Measurements from ENCODE around the gene LIPE.

The LIPE gene

GRCh38 chr19:42370626-42371175 is 56.5 kb downstream of the LIPE start:
- H3K27me3 Mint-ChIP-seq, result no peaks in the 10 kb centered on the region
- H3K4me1 Mint-ChIP-seq, result no peaks in the 10 kb centered on the region
- CTCF ChIA-PET, result no interaction called here
- no peaks in the 10 kb centered on the region for H3K9me3 Mint-ChIP-seq
- H3K27ac Mint-ChIP-seq, result no peak overlapping the region
- no peak for DNase-seq
- H3K36me3 Mint-ChIP-seq, result no peaks in the 10 kb centered on the region
- H3K4me3 Mint-ChIP-seq, result no peak overlapping the region

GRCh38 chr19:42370068-42370520 is 57.1 kb downstream of the LIPE start:
- no peak overlapping the region for H3K27ac Mint-ChIP-seq
- no peaks in the 10 kb centered on the region for H3K36me3 Mint-ChIP-seq
- H3K4me1 Mint-ChIP-seq, result no peaks in the 10 kb centered on the region
- no peak overlapping the region for H3K4me3 Mint-ChIP-seq
- DNase-seq, result no peak
- CTCF ChIA-PET, result no interaction called here
- peaks cover 2% of the 10 kb centered on the region for H3K27me3 Mint-ChIP-seq
- no peaks in the 10 kb centered on the region for H3K9me3 Mint-ChIP-seq

DNA sequence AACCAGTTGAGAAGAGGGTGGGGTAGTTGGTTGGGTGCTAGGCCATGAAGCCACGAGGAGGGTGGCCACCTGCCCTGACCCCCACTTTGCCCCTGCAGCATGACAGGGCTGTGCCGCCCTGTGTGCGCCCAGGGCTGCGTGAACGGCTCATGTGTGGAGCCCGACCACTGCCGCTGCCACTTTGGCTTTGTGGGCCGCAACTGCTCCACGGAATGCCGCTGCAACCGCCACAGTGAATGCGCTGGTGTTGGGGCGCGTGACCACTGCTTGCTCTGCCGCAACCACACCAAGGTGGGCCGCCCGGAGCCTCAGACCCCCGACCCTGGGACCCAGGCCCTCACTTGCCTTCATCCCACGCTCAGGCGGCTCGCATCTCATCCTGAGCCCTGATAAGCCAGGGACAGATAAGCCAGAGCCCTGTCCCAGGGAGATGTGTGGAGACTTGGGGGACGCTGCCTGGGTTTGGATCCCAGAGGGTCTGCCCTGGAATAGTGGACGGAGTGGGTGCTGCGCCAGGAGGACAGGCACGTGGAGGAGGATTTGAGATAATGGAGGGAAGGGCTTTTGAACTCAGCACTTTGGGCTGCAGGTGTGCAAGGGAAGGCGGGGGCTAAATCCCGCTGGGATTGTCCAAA is 57.6 kb downstream of the LIPE start:
- CTCF ChIA-PET, result no interaction called here
- no peaks in the 10 kb centered on the region for H3K4me1 Mint-ChIP-seq
- no peaks in the 10 kb centered on the region for H3K36me3 Mint-ChIP-seq
- peaks cover 1% of the 10 kb centered on the region for H3K9me3 Mint-ChIP-seq
- no peak overlapping the region for H3K27ac Mint-ChIP-seq
- no peak for DNase-seq
- peaks cover 4% of the 10 kb centered on the region for H3K27me3 Mint-ChIP-seq
- no peak overlapping the region for H3K4me3 Mint-ChIP-seq

- Mint-ChIP-seq H3K4me1 (no peaks in the 10 kb centered on the region), H3K9me3 (peaks cover 9% of the 10 kb centered on the region), H3K27ac (no peak overlapping the region), H3K4me3 (no peak overlapping the region), H3K27me3 (peaks cover 4% of the 10 kb centered on the region), H3K36me3 (peaks cover 2% of the 10 kb centered on the region)
- no peak for DNase-seq
- CTCF ChIA-PET, result no interaction called here
These were observed 58.4 kb downstream of the LIPE start for GRCh38 chr19:42368765-42369164.

- Mint-ChIP-seq H3K9me3 (peaks cover 12% of the 10 kb centered on the region), H3K36me3 (peaks cover 2% of the 10 kb centered on the region), H3K4me3 (no peak overlapping the region), H3K27me3 (peaks cover 4% of the 10 kb centered on the region), H3K27ac (no peak overlapping the region), H3K4me1 (no peaks in the 10 kb centered on the region)
- no peak for DNase-seq
- CTCF ChIA-PET, result no interaction called here
These were observed 58.8 kb downstream of the LIPE start for GRCh38 chr19:42368360-42368759.

- Mint-ChIP-seq H3K36me3 (peaks cover 2% of the 10 kb centered on the region), H3K27ac (no peak overlapping the region)
- no peak for DNase-seq
These were observed 59.3 kb downstream of the LIPE start for GRCh38 chr19:42367929-42368328.

GRCh38 chr19:42366673-42367072 is 60.5 kb downstream of the LIPE start:
- Mint-ChIP-seq H3K4me1 (no peaks in the 10 kb centered on the region), H3K9me3 (peaks cover 12% of the 10 kb centered on the region), H3K4me3 (no peak overlapping the region), H3K27ac (no peak overlapping the region), H3K27me3 (peaks cover 4% of the 10 kb centered on the region), H3K36me3 (peaks cover 2% of the 10 kb centered on the region)
- CTCF ChIA-PET, result no interaction called here
- no peak for DNase-seq

More at GRCh38 chr19:42367929-42368328, 59.3 kb downstream of the LIPE start:
- Mint-ChIP-seq H3K4me3 (no peak overlapping the region), H3K27me3 (peaks cover 4% of the 10 kb centered on the region), H3K9me3 (peaks cover 12% of the 10 kb centered on the region), H3K4me1 (no peaks in the 10 kb centered on the region)
- CTCF ChIA-PET, result no interaction called here

DNA sequence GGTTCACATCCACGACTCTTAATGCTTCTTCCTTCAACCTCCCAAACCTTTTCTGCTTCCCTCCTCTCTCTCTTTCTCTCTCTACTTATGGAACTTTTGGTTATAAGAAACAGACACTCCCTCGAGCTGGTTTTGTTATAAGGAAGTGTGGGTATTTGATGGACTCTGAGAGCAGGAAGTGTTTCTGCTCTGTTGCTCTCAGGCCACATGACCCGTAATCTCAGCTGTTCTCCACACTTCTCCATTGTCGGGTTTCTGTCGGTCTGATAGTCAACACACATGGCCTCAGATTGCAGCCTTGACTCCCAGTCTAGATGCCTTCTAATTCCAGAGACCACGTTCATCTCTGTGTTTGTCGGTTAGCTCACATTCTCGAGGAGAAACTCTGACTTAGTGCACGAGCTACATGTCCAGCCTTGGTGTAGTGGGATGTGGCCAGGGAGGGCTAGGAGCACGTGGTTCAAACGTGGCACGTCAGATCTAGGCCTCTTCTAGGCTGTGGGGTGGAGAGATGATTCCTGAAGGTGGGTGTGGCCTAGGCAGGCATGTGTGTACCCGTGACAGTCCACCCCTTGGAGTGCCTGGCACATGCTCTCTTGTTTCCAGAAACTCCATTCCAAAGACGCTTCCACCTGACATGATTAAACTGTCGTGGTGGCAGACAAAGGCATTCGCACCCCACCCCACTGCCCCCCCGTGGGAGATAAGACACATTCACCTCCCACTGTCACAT is 63.4 kb downstream of the LIPE start:
- Mint-ChIP-seq H3K27ac (no peak overlapping the region), H3K4me1 (no peaks in the 10 kb centered on the region), H3K27me3 (peaks cover 4% of the 10 kb centered on the region), H3K9me3 (peaks cover 12% of the 10 kb centered on the region), H3K4me3 (no peak overlapping the region), H3K36me3 (peaks cover 2% of the 10 kb centered on the region)
- no peak for DNase-seq
- CTCF ChIA-PET, result no interaction called here

DNA sequence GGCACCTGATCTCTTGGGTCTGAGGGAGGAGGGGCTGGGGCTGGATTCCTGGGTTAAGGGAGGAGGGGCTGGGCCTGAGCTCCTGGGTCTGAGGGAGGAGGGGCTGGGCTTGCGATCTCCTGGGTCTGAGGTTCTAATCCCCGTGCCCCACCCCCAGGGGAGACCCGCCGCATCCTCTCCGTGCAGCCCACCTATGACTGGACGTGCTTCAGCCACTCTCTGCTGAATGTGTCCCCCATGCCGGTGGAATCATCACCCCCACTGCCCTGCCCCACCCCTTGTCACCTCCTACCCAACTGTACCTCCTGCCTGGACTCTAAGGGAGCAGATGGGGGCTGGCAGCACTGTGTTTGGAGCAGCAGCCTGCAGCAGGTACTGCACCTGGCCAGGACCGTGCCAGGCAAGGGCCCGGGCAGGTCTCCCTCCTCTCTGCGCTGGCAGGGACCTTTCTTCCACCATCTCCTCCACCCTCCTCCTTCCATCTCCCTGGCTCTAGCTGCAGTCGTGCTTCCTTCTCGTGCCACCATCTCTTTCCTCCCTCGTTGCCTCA is 64.2 kb downstream of the LIPE start:
- no peak for DNase-seq
- H3K4me3 Mint-ChIP-seq, result no peak overlapping the region
- H3K4me1 Mint-ChIP-seq, result no peaks in the 10 kb centered on the region
- peaks cover 4% of the 10 kb centered on the region for H3K27me3 Mint-ChIP-seq
- H3K27ac Mint-ChIP-seq, result no peak overlapping the region
- CTCF ChIA-PET, result no interaction called here
- peaks cover 12% of the 10 kb centered on the region for H3K9me3 Mint-ChIP-seq
- peaks cover 2% of the 10 kb centered on the region for H3K36me3 Mint-ChIP-seq

GRCh38 chr19:42362342-42362741 is 64.8 kb downstream of the LIPE start:
- no peak overlapping the region for H3K27ac Mint-ChIP-seq
- H3K36me3 Mint-ChIP-seq, result peaks cover 2% of the 10 kb centered on the region
- peaks cover 4% of the 10 kb centered on the region for H3K27me3 Mint-ChIP-seq
- H3K4me1 Mint-ChIP-seq, result no peaks in the 10 kb centered on the region
- peaks cover 12% of the 10 kb centered on the region for H3K9me3 Mint-ChIP-seq
- CTCF ChIA-PET, result no interaction called here
- DNase-seq, result no peak
- no peak overlapping the region for H3K4me3 Mint-ChIP-seq

- Mint-ChIP-seq H3K4me1 (no peaks in the 10 kb centered on the region), H3K36me3 (peaks cover 2% of the 10 kb centered on the region), H3K27ac (no peak overlapping the region), H3K9me3 (peaks cover 12% of the 10 kb centered on the region), H3K4me3 (no peak overlapping the region), H3K27me3 (peaks cover 4% of the 10 kb centered on the region)
- DNase-seq, result no peak
- CTCF ChIA-PET, result no interaction called here
These were observed 65.7 kb downstream of the LIPE start for GRCh38 chr19:42361545-42361910.

DNA sequence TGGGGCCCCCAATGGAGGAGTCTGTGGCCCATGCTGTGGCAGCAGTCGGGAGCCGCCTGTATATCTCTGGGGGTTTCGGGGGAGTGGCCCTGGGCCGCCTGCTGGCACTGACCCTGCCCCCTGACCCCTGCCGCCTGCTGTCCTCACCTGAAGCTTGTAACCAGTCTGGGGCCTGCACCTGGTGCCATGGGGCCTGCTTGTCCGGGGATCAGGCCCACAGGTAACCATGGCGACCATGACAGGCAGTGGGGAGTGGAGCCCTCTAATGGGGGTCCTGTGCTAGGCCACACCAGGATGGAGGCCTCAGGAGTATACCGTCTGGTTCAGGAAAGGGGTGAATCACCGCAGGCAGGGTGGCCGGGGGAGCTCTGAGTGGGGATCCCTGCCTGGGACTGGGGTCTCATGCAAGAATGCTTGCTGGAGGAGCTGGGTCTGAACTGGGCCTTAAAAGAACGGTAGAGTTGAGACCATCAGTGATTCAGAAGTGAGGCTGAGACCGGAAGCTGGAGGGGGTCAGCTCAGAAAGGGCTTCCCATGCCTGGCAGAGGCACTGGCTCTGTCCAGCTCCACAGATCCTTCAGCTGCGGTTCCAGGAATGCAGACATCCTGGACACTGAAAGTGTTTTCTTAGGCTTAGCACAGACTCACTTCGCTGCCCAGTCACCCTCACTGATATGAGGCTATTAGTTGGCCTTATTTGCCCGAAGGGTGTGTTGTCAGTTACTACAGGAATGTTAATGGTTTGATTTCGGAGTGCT is 66.2 kb downstream of the LIPE start:
- peaks cover 12% of the 10 kb centered on the region for H3K9me3 Mint-ChIP-seq
- H3K4me3 Mint-ChIP-seq, result no peak overlapping the region
- DNase-seq, result no peak
- no peak overlapping the region for H3K27ac Mint-ChIP-seq
- CTCF ChIA-PET, result no interaction called here
- peaks cover 4% of the 10 kb centered on the region for H3K27me3 Mint-ChIP-seq
- H3K4me1 Mint-ChIP-seq, result no peaks in the 10 kb centered on the region
- H3K36me3 Mint-ChIP-seq, result peaks cover 2% of the 10 kb centered on the region

DNA sequence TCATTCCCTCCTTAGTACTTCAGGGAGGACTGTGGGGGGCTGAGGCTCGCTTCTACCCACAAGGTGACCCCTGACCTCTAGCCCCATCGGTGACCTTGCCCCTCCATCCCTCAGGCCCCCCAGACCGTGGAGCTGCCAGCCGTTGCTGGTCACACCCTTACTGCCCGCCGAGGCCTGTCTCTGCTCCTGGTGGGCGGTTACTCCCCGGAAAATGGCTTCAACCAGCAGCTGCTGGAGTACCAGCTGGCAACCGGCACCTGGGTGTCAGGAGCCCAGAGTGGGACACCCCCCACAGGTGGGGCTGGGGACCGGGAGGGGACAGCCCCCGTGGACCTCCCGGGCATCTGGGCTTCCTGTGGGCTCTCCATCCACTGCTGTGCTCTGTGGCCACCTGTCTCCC is 69.9 kb downstream of the LIPE start:
- H3K36me3 Mint-ChIP-seq, result no peaks in the 10 kb centered on the region
- H3K27me3 Mint-ChIP-seq, result no peaks in the 10 kb centered on the region
- H3K9me3 Mint-ChIP-seq, result no peaks in the 10 kb centered on the region
- no peak overlapping the region for H3K4me3 Mint-ChIP-seq
- CTCF ChIA-PET, result interaction anchor here (0.5 kb wide), 1 partner anchor 237 kb away, joined by 3 read pairs; no protein-coding TSS in a partner anchor
- H3K27ac Mint-ChIP-seq, result no peak overlapping the region
- DNase-seq, result no peak
- no peaks in the 10 kb centered on the region for H3K4me1 Mint-ChIP-seq

GRCh38 chr19:42356686-42357085 is 70.5 kb downstream of the LIPE start:
- Mint-ChIP-seq H3K9me3 (no peaks in the 10 kb centered on the region), H3K36me3 (no peaks in the 10 kb centered on the region)
- CTCF ChIA-PET, result interaction anchor here (0.5 kb wide), 1 partner anchor 237 kb away, joined by 3 read pairs; no protein-coding TSS in a partner anchor

More at GRCh38 chr19:42356686-42357085, 70.5 kb downstream of the LIPE start:
- Mint-ChIP-seq H3K27ac (no peak overlapping the region), H3K4me3 (no peak overlapping the region), H3K4me1 (no peaks in the 10 kb centered on the region), H3K27me3 (no peaks in the 10 kb centered on the region)
- no peak for DNase-seq

All from activated naive CD4-positive, alpha-beta T cell treated with anti-CD3 and anti-CD28 coated beads, Interleukin-2, amount 10 ng/mL, durations not matched to agents 7 days and 5 days (primary cell).